Activated T-cell treated with anti-CD3 and anti-CD28 coated beads for 24 hours (primary cell): ENCODE measurements around the gene ZFX.

Source experiments
- DNase-seq: peaks from one replicate; pipeline ENCODE4 v3.0.0-alpha.2; 2020; ENCODE audit warnings: low read depth

ZFX gene

GRCh38 chrX:24201216-24201615 lies 51.7 kb downstream of the ZFX start:
- no peak for DNase-seq

- no peak for DNase-seq
These were observed 53.0 kb downstream of the ZFX start for GRCh38 chrX:24202465-24203031.

- no peak for DNase-seq
These were observed 53.7 kb downstream of the ZFX start for GRCh38 chrX:24203072-24203808.

GRCh38 chrX:24204331-24204730 lies 54.8 kb downstream of the ZFX start:
- DNase-seq: no peak

DNA sequence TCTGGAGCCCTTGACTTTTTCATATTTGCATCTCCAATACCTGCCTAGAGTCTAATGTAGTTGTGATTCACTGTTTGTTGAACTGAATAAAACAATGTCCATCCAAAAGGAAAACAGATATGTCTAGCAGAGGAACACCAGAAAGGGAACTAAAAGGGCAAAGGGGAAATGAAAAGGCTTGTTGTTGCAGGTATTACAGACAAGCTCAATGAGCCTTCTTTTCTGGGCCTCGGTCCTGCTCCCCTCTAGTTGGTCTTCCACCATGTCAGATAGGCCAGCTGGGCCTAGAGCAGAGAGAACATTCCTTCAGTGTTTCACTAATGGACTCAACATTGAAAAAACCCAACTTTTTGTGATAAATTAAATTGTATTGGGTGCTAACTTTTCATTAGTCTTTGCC lies 55.4 kb downstream of the ZFX start:
- no peak for DNase-seq

DNA sequence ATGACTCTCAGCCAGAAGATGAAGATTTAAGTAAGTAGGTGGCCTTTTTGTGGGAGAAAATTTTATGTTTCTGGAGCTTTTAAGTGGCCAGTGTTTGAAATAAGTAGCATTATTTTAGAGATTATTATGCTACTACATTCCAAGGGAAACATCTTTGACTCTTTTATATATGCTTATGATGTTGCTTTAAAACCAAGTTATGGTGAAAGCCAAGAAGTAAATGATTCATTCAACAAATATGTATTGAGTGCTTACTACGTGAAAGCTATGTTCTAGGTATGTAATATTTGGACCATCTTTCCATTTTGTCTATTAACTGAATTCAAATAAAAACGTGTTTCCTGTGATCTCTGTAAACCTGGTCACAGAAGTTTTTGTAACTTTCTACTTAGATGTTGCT lies 58.3 kb downstream of the ZFX start:
- DNase-seq: no peak

- no peak for DNase-seq
These were observed 59.1 kb downstream of the ZFX start for GRCh38 chrX:24208496-24209240.

- no peak for DNase-seq
These were observed 60.7 kb downstream of the ZFX start for GRCh38 chrX:24210190-24210589.

DNA sequence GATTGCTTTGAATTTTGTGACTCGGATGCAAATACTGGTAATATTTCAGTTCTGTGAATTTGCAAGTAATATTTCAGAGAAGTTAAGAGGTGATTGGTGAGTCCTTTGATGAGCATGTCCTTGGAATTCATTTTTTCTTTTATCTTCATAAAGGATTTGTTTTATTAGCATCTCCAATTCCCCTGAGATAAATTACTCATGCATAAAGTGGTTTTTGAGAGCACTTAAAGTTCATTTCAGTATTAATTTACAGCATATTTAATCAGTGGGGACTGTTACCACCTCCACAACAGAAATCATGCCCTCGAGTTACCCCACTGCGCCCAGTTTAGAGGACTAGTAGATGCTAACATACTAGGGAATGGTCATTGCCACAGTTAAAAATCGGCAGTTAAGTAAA lies 65.0 kb downstream of the ZFX start:
- DNase-seq: no peak

GRCh38 chrX:24215272-24215671 lies 65.7 kb downstream of the ZFX start:
- DNase-seq: no peak

- DNase-seq: no peak
These were observed 66.5 kb downstream of the ZFX start for GRCh38 chrX:24216037-24216436.

DNA sequence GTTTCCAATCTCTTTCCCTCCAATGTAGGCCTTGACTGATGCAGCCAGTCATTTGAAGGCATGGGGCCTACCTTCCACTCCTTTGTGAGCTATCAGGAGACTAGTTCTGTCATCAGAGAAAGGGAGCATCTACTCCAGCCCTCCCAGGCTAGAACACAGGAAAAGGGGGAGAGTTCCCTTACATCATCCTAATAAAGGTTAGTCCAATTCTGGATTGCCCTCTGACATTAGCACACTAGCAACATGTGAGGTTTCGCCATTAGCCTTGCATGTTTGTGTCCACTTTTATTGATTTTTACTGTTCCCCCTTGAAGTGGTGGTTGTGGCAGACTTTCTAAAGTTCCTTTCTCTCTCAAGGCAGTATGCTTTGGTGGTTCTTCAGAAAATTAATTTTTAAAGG lies 67.3 kb downstream of the ZFX start:
- no peak for DNase-seq

DNA sequence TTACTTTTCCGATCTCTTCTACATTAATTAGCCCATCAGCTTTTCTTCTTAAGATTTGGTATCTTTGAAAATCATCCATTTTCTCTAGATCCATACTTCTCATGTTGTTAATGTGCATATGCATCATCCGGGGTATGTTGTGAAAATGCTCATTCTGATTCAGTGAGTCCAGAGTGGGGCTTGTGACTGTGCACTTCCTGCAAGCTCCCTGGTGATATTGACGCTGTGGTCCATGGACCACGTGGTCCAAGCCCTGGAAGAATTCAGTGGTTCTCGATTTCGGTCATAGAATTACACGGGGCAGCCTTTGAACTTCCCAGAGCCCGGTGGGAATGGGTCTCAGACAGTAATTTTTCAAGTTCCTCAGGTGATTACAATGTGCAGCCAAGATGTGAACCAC lies 69.8 kb downstream of the ZFX start:
- DNase-seq: no peak

DNA sequence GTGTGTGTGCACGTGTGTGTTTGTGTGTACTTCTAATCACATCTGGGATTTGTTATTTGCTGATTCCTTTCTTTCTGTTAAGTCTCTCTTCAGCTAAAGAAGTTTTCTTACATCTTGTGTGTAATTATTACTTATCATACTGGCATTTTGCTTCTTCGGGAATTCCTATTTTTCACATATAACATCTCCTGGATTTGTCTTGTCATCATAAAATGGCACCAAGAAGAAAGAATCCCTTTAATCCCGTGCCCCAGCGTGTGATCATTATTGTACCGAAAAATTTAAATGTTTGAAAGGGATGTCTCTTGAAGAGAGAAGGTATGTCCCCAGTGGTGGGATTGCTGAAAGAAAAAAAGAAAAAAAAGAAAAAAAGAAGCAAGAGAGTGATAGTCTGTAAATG lies 72.3 kb downstream of the ZFX start:
- DNase-seq: no peak

GRCh38 chrX:24225265-24225664 lies 75.7 kb downstream of the ZFX start:
- no peak for DNase-seq

GRCh38 chrX:24226176-24226575 lies 76.6 kb downstream of the ZFX start:
- DNase-seq: no peak

- DNase-seq: no peak
These were observed 79.1 kb downstream of the ZFX start for GRCh38 chrX:24228596-24228995.

GRCh38 chrX:24229400-24229879 lies 79.9 kb downstream of the ZFX start:
- no peak for DNase-seq

DNA sequence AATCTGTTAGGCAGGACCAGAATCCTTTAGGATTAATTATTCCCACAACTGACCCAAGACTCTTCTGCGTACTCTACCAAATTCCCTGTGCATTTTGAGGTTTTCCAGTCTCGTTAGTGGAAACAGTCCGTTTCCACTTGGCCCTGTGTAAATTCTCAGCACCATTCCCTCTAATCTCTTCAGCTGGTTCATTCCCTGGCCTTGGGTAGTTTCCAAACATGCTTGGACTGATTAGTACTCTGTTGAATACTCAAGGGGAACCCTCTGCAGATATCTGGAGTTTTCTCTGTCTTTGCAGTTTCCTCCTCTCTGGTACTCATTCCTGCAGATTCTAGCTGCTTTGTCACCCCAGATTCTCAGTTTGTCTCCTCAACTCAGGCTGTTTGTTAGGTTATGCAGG lies 80.4 kb downstream of the ZFX start:
- DNase-seq: no peak

DNA sequence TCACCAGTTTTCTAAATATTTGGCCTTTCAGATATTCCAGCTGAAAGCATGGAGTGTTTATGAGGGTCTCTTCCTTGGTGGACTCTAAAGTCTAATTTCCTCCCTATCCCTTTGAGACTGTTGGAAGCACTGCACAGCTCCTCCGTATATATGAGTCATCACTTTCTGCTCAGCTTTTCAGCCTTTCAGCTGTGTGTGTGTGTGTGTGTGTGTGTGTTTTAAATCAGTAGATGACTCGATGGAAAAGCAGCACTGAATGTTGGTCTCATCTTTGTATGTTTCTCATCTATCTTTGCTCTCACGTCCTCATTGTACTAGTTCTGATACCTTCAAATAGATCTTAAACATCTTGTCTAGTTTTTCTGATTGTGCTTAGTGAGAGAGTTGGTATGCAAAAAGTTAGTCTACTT lies 81.6 kb downstream of the ZFX start:
- no peak for DNase-seq

DNA sequence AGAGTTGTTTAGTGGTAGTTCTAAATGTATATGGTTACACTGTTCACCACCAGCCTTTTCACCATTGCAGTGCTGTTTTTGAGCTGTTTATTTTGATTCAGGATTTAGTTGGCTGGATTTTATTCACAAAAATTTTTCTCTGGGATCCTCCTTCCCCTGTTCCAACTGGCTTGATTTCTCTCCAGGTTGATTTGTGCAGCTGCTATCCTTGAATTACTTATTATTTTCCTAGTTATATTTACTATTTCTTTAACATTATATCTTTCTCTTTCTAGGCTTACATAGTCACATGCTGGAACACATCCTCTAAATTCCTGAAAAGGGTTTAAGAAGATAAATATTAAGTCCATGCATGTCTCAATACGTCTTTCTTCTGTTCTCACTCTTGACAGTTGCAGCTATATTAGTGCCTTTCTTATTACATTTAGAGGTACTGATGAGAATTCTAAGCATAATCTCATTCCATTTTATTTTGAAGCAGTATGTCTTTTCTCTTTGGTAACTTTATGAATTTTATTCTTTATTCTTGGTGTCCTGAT lies 82.2 kb downstream of the ZFX start:
- DNase-seq: no peak

GRCh38 chrX:24232796-24233195 lies 83.3 kb downstream of the ZFX start:
- DNase-seq: no peak

GRCh38 chrX:24235084-24235710 lies 85.7 kb downstream of the ZFX start:
- no peak for DNase-seq
